ENCODE data around the gene GPA33. TPM values are rescaled to one million over a fixed set of nuclear protein-coding genes. Genes with fewer than 3 reads are reported as not detected.

The GPA33 gene
- total RNA-seq, 4 donors from 2014 or later: 15.7 to 397 (median 317) TPM

- H3K4me3 ChIP-seq: no peak overlapping the region
- H3K27me3 ChIP-seq: no peaks in the 10 kb centered on the region
- no peak overlapping the region for H3K27ac ChIP-seq
- peaks cover 0 to 3% (median 0%) of the 10 kb centered on the region in 4 donors for H3K4me1 ChIP-seq
- no peaks in the 10 kb centered on the region for H3K9me3 ChIP-seq
- H3K36me3 ChIP-seq: no peaks in the 10 kb centered on the region
- TF ChIP-seq POLR2A (IDR thresholded peaks at IDR 0.05) (no peak), CTCF (IDR thresholded peaks at IDR 0.05) (peak in 3 of 6 experiments; percentile 22 to 49 (median 32))
- no peak for DNase-seq
Measured at GRCh38 chr1:167116174-167116573, 26.0 kb upstream of the GPA33 start.

- Histone ChIP-seq H3K4me3 (no peak overlapping the region), H3K27ac (no peak overlapping the region), H3K36me3 (no peaks in the 10 kb centered on the region), H3K4me1 (no peaks in the 10 kb centered on the region), H3K27me3 (no peaks in the 10 kb centered on the region), H3K9me3 (no peaks in the 10 kb centered on the region)
- TF ChIP-seq CTCF (IDR thresholded peaks at IDR 0.05) (no peak), POLR2A (IDR thresholded peaks at IDR 0.05) (no peak)
- no peak for DNase-seq
Measured at GRCh38 chr1:167115655-167116054, 25.5 kb upstream of the GPA33 start.

GRCh38 chr1:167114725-167115124 is 24.5 kb upstream of the GPA33 start:
- TF ChIP-seq CTCF (IDR thresholded peaks at IDR 0.05) (no peak), POLR2A (IDR thresholded peaks at IDR 0.05) (no peak)
- no peaks in the 10 kb centered on the region for H3K36me3 ChIP-seq
- DNase-seq: no peak
- H3K4me3 ChIP-seq: no peak overlapping the region
- H3K27me3 ChIP-seq: no peaks in the 10 kb centered on the region
- no peaks in the 10 kb centered on the region for H3K9me3 ChIP-seq
- no peaks in the 10 kb centered on the region for H3K4me1 ChIP-seq
- no peak overlapping the region for H3K27ac ChIP-seq

GRCh38 chr1:167111868-167112709 is 21.9 kb upstream of the GPA33 start:
- no peak for DNase-seq
- Histone ChIP-seq H3K4me1 (no peaks in the 10 kb centered on the region), H3K27ac (no peak overlapping the region), H3K4me3 (no peak overlapping the region), H3K9me3 (no peaks in the 10 kb centered on the region), H3K27me3 (no peaks in the 10 kb centered on the region), H3K36me3 (no peaks in the 10 kb centered on the region)
- no peak for TF ChIP-seq POLR2A (IDR thresholded peaks at IDR 0.05)
- no peak for TF ChIP-seq CTCF (IDR thresholded peaks at IDR 0.05)

GRCh38 chr1:167110586-167110985 is 20.4 kb upstream of the GPA33 start:
- Histone ChIP-seq H3K9me3 (no peaks in the 10 kb centered on the region), H3K27ac (no peak overlapping the region), H3K27me3 (no peaks in the 10 kb centered on the region), H3K36me3 (no peaks in the 10 kb centered on the region), H3K4me3 (no peak overlapping the region), H3K4me1 (no peaks in the 10 kb centered on the region)
- no peak for DNase-seq
- TF ChIP-seq CTCF (IDR thresholded peaks at IDR 0.05) (no peak), POLR2A (IDR thresholded peaks at IDR 0.05) (no peak)

Measured in Peyer's patch (tissue), 4 donors.